DLD1 (cell line): ENCODE results near the gene HSPG2.
"Not testable (repeated sequence)": the region's sequence is repeated elsewhere in the genome, so short reads cannot be mapped to it uniquely, and the experiment has no call there.

Experiments used
- in situ Hi-C: cut with HindIII; loops from 2 replicates; pipeline ENCODE4 v1.10.0; 2017; ENCODE audit warnings: low sequenced_read_pairs

Gene HSPG2

DNA sequence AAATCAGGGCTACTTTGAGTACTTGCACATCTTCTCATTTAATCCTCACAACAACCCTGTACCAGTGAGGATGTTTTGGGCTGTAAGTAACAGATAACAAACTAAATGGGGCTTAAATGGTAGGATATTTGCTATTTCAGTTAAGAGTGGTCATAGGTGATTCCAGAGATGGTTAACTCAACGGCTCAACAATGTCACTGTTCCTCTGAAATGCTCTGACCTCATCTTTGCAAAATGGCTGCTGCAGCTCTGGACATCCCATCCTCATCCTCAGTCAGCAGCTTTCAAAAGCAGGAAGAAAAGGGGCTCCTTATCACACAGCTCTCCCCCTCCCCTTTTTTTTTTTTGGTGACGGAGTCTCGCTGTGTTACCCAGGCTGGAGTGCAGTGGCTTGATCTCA lies 123.6 kb downstream of the HSPG2 start:
- in situ Hi-C loops = no loop called here

DNA sequence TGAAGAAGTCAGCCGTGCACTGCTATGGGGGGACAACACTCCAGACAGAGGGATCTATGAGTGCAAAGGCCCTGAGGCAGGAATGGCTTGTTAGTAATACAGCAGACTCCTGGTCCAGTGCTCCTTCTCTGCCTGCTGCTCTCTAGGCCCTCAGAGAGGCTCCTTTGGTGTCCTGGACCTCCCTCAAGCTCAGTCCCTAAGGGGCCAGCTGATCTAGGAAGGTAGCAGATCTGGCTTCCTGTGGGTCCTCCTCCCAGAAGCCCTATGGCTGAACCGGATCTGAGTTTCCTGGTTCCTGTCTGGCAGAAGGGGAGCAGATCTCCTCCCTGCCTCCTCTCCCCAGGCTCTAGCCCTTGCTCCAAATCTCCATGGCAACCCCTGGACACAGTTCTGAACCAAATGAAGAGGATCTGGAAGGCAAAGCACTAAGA lies 125.2 kb downstream of the HSPG2 start, which contains the start of gene LDLRAD2:
TSS of gene LDLRAD2 (plus strand) at position 391 of the 431 bp plus-strand sequence. CDS start 187 bp downstream, outside the sequence.
- in situ Hi-C loops = no loop called here

DNA sequence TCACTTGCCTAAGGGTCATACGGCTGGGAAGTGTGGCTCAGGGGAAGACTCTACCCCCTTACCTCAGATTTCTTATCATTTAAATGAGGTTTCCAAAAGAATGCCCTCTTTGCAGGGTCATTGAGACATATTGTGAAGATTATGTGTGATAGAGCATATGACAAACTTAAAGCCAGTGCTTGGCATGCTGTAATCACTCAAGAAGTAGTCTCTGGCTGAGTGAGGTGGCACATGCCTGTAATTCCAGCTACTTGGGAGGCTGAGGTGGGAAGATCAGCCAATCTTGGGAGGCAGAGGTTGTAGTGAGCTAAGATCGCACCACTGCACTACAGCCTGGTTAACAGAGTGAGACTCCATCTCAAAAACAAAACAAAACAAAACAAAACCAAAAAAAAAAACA lies 132.6 kb downstream of the HSPG2 start:
- in situ Hi-C loops = no loop called here

DNA sequence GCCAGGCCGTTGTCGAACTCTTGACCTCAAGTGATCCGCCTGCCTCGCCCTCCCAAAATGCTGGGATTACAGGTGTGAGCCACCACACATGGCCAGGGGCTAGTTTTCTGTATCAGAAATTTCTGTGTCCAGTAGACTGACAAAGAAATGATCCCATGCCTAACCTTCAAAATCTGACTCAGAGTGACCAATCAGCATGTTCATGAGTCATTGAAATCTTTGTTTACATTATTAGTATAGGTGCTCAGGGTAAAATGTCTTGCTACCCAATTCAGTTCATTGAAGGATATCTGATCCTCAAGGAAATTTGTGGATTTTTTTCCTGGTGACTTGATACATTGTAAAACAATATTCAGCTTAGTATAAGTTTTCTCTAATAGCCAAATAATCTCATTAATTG lies 136.0 kb downstream of the HSPG2 start:
- in situ Hi-C loops = no loop called here

DNA sequence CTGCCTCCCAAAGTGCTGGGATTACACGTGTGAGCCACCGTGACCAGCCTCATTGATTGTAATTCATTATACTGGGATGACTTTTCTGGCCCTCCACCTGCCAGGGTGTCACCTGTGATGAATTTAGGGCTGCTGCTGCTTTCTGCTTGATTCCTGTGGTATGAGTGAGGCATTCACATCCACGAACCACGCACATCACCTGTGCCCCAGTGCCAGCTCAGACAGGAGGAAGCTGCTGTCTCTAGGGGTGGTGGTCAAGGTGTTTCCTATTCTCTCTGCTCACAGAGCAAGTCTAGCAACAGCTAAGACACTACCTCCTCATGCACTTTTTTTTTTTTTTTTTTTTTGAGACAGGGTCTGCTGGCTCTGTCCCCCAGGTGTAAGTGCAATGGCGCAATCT lies 137.4 kb downstream of the HSPG2 start:
- in situ Hi-C loops = no loop called here

DNA sequence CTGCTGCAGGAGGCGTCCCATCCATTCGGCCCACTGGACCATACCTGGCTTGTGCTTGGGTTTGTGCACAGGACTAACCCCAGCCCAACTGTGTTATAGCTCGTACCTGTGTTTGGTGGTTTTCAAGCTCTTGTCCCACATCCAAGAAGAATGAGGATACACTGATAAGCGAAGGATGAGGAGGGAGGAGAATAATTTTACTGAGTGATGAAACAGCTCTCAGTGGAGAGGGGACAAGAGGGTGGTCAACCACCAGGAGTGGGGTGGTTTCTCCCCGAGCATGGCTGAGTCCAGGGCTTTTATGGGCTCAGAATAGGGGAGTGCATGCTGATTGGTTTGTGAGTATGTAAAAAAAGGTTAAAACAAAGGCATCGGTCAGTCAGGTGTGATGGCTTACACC lies 142.0 kb downstream of the HSPG2 start:
- in situ Hi-C loops = no loop called here

DNA sequence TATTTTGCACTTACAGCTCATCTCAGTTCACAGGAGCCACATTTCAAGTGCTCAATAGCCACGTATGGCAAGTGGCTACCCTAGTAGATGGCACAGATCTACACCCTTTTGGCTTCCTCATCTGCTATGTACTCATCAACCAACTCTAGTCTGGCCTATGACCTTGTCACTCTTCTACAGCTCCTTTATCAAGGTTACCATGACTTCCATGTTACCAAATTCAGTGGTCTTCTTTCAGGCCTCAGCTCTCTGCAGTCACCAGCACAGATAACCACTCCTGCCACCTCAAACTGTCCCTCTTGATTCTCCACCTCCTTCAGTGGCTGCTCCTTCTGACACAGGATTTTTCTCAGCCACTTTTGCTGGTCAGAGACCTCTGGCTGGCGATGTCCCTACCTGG lies 142.5 kb downstream of the HSPG2 start:
- in situ Hi-C loops = no loop called here

DNA sequence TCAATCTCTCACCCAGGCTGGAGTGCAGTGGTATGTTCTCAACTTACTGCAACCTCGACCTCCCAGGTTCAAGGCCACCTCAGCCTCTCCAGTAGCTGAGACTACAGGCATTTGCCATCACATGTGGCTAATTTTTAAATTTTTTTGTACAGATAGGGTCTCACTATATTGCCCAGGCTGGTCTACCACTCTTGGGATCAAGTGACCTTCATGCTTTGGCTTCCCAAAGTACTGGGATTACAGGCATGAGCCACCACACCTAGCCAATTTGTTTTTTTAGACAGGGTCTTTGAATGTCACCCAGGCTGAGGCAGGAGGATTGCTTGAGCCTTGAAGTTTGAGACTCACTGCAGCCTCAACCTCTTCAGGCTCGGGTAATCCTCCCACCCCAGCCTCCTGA lies 144.0 kb downstream of the HSPG2 start:
- in situ Hi-C loops = no loop called here

DNA sequence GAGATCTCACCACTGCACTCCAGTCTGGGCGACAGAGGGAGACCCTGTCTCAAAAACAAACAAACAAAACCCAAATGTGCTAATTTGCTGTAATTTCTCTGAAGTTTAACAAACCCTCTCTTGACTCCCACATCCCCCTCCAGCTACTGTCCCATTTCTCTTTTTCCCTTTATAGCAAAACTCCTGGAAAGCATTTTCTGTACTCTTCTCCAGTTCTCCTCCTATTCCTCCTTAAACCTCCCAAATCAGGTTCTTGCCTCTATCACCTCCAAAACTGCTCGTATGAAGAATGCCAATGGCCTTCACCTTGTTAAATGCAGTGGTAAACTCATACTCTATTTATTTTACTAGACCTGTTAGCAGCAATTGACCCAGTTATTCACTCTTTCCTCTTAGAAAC lies 150.5 kb downstream of the HSPG2 start:
- in situ Hi-C loops = no loop called here

DNA sequence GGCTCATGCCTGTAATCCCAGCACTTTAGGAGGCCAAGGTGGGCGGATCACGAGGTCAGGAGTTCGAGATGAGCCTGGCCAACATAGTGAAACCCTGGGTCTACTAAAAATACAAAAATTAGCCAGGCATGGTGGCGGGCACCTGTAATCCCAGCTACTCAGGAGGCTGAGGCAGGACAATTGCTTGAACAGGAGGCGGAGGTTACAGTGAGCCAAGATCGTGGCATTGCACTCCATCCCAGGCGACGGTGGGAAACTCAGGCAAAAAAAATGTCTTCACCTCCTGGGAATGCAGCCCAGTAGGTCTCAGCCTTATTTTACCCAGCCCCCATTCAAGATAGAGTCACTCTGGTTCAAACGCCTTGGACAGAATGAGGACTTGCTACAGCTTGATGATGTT lies 151.3 kb downstream of the HSPG2 start:
- in situ Hi-C loops = not testable (repeated sequence)

DNA sequence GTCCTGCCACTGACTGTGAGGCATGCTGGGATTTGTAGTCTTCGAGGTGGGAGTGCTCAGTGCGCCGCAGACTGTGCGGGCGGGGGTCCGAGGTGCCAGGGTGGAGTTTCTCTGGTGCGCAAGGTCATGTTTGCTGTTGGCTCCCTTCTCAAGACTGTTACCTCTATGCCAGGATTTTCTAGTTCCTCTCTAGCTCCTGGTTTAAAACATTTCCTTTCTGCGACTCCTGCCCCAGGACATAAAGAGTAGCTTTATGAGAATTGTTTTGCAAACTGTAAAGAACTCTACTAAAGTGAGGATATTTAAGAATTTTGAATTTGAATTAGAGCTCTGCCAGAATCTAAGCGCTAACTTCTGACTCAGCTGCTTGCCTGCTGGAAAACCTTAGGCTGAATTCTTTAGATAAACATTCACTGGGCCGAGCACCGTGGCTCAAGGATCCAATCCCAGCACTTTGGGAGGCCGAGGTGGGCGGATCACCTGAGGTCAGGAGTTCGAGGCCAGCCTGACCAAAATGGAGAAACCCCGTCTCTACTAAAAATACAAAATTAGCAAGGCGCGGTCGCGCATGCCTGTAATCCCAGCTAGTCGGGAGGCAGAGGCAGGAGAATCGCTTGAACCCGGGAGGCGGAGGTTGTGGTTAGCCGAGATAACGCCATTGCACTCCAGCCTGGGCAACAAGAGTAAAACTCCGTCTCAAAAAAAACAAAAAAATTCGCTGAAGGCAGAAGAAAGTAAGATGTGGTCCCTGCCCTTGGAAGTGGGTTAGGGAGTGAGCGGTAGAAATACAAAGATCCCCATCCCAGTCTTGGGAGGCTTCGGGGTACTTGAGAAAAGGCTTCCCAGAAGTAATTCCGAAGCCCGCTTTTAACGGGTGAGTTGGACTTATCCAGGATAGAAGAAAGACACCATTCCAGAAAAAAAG lies 153.2 kb downstream of the HSPG2 start:
- in situ Hi-C loops = no loop called here

DNA sequence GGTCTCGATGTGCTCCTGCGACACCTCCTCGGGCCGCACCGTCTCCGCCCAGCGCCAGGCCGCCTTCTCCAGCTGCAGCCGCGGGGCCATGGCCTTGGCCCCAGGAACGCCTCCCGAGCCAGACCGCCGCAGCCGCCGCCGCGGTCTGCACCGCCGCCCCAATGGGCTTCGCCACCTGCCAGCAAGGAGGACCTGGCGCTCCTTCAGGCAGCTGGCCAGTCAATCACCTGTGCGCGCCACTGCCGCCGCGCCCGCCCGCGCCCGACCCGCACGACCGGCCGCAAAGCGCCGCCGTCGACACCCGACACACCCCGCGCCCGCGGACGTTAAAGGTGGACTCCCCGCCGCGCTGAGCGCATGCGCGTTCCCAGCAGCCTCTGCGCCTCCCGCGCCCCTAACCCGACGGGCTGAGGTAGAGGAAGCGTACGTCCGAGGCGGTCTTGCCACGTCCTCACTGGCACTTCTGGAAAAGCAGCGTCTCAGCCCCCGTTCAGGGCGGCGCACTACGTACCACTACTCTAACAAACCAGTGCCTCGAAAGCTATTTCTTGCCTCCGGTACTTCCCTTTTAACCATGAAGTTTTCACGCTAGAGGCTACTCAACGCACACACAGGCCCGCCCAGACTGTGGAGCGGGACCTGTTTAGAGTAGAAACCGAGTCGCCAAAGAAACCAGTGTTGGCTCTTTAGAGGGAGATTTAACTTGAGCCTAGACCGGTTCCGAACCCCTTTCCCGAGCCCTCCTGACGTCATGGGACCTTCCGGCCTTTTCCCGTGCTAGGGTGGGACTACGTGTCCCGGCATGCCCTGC lies 154.0 kb downstream of the HSPG2 start, which contains the start of gene USP48:
TSS of gene USP48 (minus strand) at position 282 of the 811 bp plus-strand sequence. CDS start at position 90, 192 bp downstream.
- in situ Hi-C loops = no loop called here

DNA sequence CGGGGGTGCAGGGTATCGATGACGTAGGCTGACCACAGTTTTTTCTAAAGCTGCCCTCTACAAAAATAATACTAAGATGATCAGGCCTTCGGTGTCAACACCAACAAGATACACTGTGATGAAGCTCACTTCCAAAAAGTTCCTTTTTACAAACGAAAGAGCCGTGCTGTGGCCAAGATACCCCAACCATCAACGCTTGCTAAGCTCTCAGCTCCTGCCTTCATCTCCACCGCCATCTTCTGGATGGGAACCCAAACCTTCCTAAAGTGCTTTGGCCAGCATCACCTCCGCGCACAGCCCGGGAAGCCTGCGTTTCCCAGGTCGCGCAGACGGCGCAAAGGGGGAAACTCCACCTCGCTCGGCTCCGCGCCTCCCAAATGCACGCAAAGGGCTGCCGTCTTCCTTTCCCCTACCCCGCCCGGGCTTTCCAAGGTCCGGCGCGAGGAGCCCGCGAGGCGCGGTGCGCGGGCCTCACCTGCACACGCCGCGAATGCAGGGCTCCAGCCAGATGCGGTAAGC lies 154.7 kb downstream of the HSPG2 start:
- in situ Hi-C loops = no loop called here

DNA sequence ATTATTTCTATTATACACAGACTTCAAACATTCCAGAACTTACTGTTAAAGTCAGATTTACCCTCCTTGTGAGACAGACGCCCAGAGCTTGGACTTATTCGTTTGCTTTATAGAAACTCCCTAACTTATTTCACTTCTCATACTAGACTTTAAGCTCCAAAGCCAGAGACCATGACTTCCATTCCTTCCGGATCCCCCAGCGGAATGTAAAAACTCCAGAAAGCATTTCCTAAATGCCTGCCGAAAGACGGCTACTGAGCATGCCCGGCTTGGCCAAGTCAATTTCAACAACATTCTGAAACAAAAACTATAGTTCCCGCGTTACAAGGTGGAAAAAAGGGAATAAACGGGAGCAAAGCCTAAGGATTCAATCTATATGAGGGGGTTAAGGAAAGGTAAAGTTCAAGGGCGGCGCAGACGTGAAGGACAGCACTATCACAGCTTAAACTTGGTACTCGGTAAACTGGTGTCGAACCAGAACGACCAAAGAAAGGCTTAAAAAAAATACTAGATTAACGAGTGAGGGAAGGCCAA lies 155.2 kb downstream of the HSPG2 start:
- in situ Hi-C loops = no loop called here

DNA sequence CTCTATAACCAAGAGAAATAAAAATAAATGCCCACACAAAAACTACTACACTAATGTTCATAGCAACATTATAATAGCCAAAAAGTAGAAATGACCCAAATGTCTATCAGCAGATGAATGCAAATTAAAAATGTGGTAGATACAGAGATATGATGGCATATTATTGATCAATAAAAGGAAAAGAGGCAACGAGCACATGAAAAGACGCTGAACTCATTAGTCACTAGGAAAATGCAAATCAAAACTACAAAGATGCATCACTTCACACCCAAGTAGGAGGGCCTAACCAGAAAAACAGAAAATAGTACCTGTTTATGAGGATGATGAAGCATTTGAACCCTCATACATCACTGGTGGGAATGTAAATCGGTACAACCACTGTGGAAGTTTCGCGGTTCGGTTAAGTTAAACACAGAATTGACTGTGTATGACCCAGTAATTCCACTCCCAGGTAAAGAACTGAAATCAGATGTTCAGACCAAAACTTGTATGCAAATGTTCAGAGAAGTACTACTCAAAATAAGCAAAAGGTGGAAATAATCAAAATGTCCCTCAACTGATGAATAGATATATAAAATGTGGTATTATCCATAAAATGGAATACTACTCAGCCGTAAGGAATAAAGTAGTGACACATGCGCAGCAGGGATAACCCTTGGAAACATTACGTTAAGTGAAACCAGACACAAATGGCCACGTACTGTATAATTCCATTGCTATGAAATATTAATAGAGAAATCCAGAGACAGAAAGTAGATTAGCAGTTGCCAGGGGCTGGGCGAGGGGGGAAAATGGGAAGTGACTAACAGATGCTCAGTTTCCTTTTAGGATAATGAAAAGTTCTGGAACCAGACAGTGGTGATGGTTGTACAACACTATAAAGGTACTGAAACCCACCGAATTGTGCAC lies 157.2 kb downstream of the HSPG2 start:
- in situ Hi-C loops = no loop called here

DNA sequence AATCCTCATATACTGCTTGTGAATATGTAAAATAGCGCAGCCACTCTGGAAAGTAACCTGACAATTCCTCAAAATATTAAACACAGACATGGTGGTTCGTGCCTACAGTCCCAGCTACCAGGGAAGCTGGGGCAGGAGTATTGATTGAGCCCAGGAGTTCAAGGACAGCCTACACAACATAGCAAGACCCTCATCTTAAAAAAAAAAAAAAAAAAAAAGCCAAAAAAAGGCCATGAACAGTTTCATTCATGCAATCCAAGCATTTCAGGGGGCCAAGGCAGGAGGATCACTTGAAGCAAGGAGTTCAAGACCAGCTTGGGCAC lies 158.7 kb downstream of the HSPG2 start:
- in situ Hi-C loops = no loop called here

DNA sequence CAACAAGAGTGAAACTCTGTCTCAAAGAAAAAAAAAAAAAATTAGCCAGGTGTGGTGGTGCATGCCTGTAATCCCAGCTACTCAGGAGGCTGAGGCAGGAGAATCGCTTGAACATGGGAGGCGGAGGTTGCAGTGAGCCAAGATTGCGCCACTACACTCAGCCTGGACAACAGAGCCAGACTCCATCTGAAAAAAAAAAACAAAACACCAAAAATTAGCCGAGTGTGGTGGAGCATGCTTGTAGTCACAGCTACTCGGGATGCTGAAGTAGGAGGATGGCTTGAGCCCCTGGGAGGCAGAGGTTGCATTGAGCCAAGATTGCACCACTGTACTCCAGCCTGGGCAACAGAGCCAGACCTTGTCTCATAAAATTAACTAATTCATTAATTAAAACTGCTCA lies 160.2 kb downstream of the HSPG2 start:
- in situ Hi-C loops = not testable (repeated sequence)

DNA sequence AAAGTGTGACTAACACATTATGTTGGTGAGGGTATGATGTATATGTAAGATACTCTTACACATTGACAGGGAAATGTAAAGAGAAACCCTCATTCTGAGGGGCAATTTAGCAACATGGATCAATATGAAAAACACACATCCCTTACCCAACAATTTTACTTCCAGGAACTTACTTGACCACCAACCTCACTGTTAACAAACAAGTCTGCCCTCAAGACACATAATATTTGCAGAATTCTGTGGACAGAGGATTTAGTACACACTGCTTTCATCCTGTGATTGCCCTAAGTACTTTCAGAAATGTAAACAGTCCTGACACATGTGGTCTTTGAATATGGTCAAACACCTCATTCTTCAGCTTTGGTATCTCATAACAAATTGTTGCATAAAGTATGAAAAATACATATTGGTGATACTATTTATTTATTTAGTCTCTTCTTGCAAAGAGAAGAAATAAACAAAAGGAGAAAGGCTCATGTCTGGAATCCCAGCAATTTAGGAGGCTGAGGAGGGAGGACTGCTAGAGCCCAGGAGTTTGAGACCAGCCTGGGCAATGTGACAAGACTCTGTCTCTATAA lies 161.0 kb downstream of the HSPG2 start:
- in situ Hi-C loops = no loop called here

DNA sequence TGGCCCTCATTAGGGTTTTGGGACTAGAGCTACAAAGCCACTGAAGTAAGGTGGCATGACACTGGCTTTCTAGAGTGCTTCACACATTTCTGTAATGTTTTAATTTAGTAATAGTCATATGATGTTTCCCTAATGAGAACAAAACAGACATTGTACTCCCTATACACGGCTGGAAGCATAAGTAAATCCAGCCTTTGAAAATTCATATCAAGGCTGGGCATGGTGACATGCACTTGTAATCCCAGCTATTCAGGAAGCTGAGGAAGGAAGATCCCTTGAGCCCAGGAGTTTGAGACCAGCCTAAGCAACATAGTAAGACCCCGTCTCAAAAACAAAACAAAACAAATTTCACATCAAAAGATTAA lies 161.6 kb downstream of the HSPG2 start:
- in situ Hi-C loops = no loop called here
